ENCODE data around the gene NAIF1.

Gene NAIF1

DNA sequence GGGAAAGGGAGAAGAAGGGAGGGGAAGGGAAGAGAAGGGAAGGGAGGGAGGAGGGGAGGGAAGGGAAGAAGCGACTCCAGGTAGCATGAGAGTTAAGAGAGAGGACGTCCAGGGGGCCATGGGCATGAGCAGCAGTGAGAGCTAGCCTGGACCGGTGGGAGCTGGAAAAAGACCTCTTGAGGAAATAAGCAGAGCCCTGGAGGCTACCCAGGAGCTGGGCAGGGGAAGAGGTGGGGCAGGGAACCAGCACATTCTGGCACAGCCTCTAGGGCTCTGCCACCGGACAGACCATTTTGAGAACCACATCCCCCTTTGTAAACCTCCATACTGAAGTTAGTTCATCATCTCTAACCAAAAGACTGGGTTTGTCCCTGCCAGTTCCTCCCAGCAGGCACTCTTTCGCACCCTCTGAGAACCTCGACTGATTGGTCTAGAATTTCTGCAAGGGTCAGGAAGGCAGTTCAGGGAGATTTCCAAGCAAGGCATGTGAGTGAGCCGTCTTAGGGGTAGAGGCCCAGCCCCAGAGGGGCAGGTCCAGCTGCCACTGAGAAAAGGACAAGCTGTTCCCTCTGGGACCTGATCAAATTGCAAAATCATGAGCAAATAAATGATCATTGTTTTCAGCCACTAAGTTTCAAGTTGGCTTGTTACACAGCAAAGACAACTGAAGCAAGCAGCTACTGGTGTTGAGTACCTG lies 11.6 kb downstream of the NAIF1 start:
- no peak for DNase-seq (ENCODE audit: extremely low spot score)
- ChIA-PET CTCF (interaction anchor here (0.9 to 2.0 kb wide), 7 partner anchors 9 to 112 kb away, joined by 3 to 6 read pairs (median 5); no protein-coding TSS in a partner anchor), POLR2A (no interaction called here)
- TF ChIP-seq, protein P1, sequence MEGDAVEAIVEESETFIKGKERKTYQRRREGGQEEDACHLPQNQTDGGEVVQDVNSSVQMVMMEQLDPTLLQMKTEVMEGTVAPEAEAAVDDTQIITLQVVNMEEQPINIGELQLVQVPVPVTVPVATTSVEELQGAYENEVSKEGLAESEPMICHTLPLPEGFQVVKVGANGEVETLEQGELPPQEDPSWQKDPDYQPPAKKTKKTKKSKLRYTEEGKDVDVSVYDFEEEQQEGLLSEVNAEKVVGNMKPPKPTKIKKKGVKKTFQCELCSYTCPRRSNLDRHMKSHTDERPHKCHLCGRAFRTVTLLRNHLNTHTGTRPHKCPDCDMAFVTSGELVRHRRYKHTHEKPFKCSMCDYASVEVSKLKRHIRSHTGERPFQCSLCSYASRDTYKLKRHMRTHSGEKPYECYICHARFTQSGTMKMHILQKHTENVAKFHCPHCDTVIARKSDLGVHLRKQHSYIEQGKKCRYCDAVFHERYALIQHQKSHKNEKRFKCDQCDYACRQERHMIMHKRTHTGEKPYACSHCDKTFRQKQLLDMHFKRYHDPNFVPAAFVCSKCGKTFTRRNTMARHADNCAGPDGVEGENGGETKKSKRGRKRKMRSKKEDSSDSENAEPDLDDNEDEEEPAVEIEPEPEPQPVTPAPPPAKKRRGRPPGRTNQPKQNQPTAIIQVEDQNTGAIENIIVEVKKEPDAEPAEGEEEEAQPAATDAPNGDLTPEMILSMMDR (IDR thresholded peaks at IDR 0.05; ENCODE audit: control extremely low read depth, extremely low read depth, low read depth, missing control alignments): no peak

DNA sequence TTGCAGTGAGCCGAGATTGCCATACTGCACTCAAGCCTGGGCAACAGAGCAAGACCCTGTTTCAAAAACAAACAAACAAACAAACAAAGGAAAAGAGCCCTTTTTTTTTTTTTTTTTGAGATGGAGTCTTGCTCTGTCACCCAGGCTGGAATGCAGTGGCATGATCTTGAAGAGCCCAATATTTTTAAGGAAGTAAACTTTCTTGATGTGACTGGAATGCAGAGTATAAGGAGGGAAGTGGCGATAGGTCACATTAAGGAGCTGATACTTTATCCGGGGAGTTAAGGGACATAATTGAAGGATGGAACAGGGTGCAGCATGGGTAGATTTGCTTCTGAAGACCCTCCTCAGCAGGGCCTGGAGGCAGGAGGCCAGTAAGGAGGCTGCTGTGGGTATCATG lies 13.0 kb downstream of the NAIF1 start:
- DNase-seq (ENCODE audit: extremely low spot score): no peak
- TF ChIP-seq, protein P1 (IDR thresholded peaks at IDR 0.05; ENCODE audit: control extremely low read depth, extremely low read depth, low read depth, missing control alignments): no peak
- ChIA-PET CTCF (interaction anchor here (1.7 to 2.0 kb wide), 2 partner anchors 18 to 24 kb away, joined by 3 to 6 read pairs; no protein-coding TSS in a partner anchor), POLR2A (no interaction called here)

DNA sequence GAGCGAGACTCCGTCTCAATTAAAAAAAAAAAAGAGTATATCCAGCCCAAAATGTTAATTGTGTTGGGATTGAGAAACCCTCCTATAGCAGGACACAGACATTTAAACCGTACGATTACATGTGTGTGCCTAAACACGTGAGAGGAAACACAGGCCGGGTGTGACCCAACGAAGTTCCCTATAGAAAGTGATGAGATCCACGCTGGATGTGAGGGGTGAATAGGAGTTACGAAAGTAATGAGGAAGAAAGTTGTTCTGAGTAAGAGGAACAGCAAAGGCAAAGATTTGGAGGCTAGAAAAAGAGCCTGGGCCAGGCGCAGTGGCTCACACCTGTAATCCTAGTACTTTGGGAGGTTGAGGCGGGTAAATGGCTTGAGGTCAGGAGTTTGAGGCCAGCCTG lies 13.6 kb downstream of the NAIF1 start:
- TF ChIP-seq, protein P1 (IDR thresholded peaks at IDR 0.05; ENCODE audit: control extremely low read depth, extremely low read depth, low read depth, missing control alignments): no peak
- DNase-seq (ENCODE audit: extremely low spot score): no peak
- CTCF ChIA-PET: no interaction called here
- POLR2A ChIA-PET: interaction anchor here (0.7 kb wide), 1 partner anchor 565 kb away, joined by 5 read pairs; no protein-coding TSS in a partner anchor

GRCh38 chr9:128051932-128052709 lies 15.0 kb downstream of the NAIF1 start:
- CTCF ChIA-PET: interaction anchor here (28.2 kb wide), 1 partner anchor 102 kb away, joined by 615 read pairs; no protein-coding TSS in a partner anchor

DNA sequence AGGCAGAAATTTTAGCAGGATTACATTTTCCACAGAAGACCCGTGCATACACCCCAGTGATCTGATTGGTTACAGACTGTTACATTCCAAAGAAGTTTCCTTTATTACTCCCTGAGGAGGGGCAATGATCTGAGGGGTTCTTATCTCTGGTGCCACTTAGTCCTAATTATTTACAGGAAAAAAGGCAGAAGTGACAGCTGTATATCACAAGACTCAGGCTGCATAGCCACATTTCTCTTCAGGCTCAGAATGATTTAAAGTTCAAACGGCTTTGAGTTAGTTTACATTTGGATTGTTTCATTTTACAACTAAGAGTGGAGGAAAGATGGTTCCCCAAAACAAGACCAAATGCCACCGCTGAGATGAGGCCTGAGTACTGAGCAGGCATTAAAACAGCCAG lies 17.3 kb downstream of the NAIF1 start:
- POLR2A ChIA-PET: no interaction called here
- no peak for DNase-seq (ENCODE audit: extremely low spot score)
- CTCF ChIA-PET: interaction anchor here (1.3 to 28.2 kb wide), 5 partner anchors 15 to 99 kb away, joined by 3 to 615 read pairs (median 5); no protein-coding TSS in a partner anchor
- TF ChIP-seq, protein P1 (IDR thresholded peaks at IDR 0.05; ENCODE audit: control extremely low read depth, extremely low read depth, low read depth, missing control alignments): no peak

More at GRCh38 chr9:128051932-128052709, 15.0 kb downstream of the NAIF1 start:
- TF ChIP-seq, protein P1 (IDR thresholded peaks at IDR 0.05; ENCODE audit: control extremely low read depth, extremely low read depth, low read depth, missing control alignments): no peak
- no peak for DNase-seq (ENCODE audit: extremely low spot score)
- POLR2A ChIA-PET: no interaction called here

GRCh38 chr9:128048663-128049062 lies 18.5 kb downstream of the NAIF1 start:
- no peak for DNase-seq (ENCODE audit: extremely low spot score)
- TF ChIP-seq, protein P1 (IDR thresholded peaks at IDR 0.05; ENCODE audit: control extremely low read depth, extremely low read depth, low read depth, missing control alignments): no peak
- CTCF ChIA-PET: interaction anchor here (0.7 to 28.2 kb wide), 5 partner anchors 13 to 264 kb away, joined by 3 to 615 read pairs (median 5); no protein-coding TSS in a partner anchor
- POLR2A ChIA-PET: no interaction called here
